H1 (cell line): ENCODE measurements around the gene HTATSF1. TPM values are rescaled to one million over a fixed set of nuclear protein-coding genes. Genes with fewer than 3 reads are reported as not detected.

ENCODE experiments used
- CTCF ChIA-PET: fragments of 300-600 bp; sonication (Branson Sonifier 250); formaldehyde crosslinking; loops from one replicate; lab custom pipeline; 2021; ENCODE audit not compliant: partially characterized antibody; lab: Charles Lee
- POLR2A ChIA-PET: fragments of 300-600 bp; sonication (Branson Sonifier 250); formaldehyde crosslinking; loops from one replicate; lab custom pipeline; 2021; ENCODE audit warnings: inconsistent platforms; ENCODE audit not compliant: partially characterized antibody; lab: Charles Lee
- DNase-seq, 2 experiments: peaks; one replicate each; pipeline versions ENCODE4 v3.0.0 to v3.0.0-alpha.2; 2010 to 2022; ENCODE audit warnings: low spot score in 2 of 2, low read depth in 1 of 2, mixed read lengths in 1 of 2
- FAIRE-seq: peaks from 2 replicates; lab custom pipeline; 2011; peaks lifted over from hg19 to GRCh38; lab: Jason Lieb, UNC
- H2AFZ ChIP-seq: 2 replicates; pipeline ENCODE4 v1.8.1; 2012; ENCODE audit warnings: low read length, inconsistent platforms
- H2AK5ac ChIP-seq: 2 replicates; pipeline ENCODE4 v1.6.1; 2013; ENCODE audit warnings: low read depth, low read length
- H2BK120ac ChIP-seq: replicated peaks from 2 replicates; pipeline ENCODE3; 2013; ENCODE audit warnings: low read depth, low read length, inconsistent platforms
- H2BK12ac ChIP-seq: 2 replicates; pipeline ENCODE4 v1.6.1; 2013; ENCODE audit warnings: low read depth, low read length
- H2BK15ac ChIP-seq: 2 replicates; pipeline ENCODE4 v1.6.1; 2013; ENCODE audit warnings: low read length
- H2BK20ac ChIP-seq: 2 replicates; pipeline ENCODE4 v1.6.1; 2013; ENCODE audit warnings: low read length
- H2BK5ac ChIP-seq: 2 replicates; pipeline ENCODE4 v1.6.1; 2013; ENCODE audit warnings: low read depth, low read length
- H3K14ac ChIP-seq: 2 replicates; pipeline ENCODE4 v1.6.1; 2013; ENCODE audit warnings: inconsistent platforms; ENCODE audit not compliant: insufficient read length
- H3K18ac ChIP-seq: 2 replicates; pipeline ENCODE4 v1.6.1; 2013; ENCODE audit warnings: low read length; ENCODE audit errors: extremely low read depth
- H3K23ac ChIP-seq: 2 replicates; pipeline ENCODE4 v1.6.1; 2013; ENCODE audit warnings: inconsistent platforms; ENCODE audit not compliant: insufficient read length
- H3K23me2 ChIP-seq: 2 replicates; pipeline ENCODE4 v1.6.1; 2013; ENCODE audit warnings: low read depth, low read length
- H3K27ac ChIP-seq: 2 replicates; pipeline ENCODE4 v1.6.1; 2011; ENCODE audit warnings: low read depth, low read length, inconsistent platforms
- H3K27me3 ChIP-seq, 4 experiments: replicated peaks in 1 of 4; 1 replicate in 1 of 4; 2 replicates in 3 of 4; pipeline versions ENCODE4 v1.6.1 to v1.8.1; 2011 to 2013; ENCODE audit warnings: low read length in 3 of 4, mild to moderate bottlenecking in 3 of 4, inconsistent platforms in 2 of 4, mixed read lengths in 2 of 4, moderate library complexity in 1 of 4; ENCODE audit not compliant: control insufficient read depth in 3 of 4, insufficient read depth in 3 of 4; ENCODE audit errors: extremely low read depth in 1 of 4
- H3K36me3 ChIP-seq, 4 experiments: 2 replicates each; pipeline versions ENCODE4 v1.6.1 to v1.8.1; 2011 to 2013; ENCODE audit warnings: mild to moderate bottlenecking in 4 of 4, low read length in 3 of 4, moderate library complexity in 2 of 4, control low read depth in 1 of 4, inconsistent platforms in 1 of 4; ENCODE audit not compliant: insufficient read depth in 4 of 4, control insufficient read depth in 2 of 4
- H3K4ac ChIP-seq: replicated peaks from 2 replicates; pipeline ENCODE3; 2013; ENCODE audit warnings: low read length, low read depth, mixed read lengths, inconsistent platforms; ENCODE audit not compliant: insufficient read length
- H3K4me1 ChIP-seq, 4 experiments: replicated peaks in 1 of 4; 1 replicate in 1 of 4; 2 replicates in 3 of 4; pipeline versions ENCODE4 v1.6.1 to v1.8.1; 2011 to 2013; ENCODE audit warnings: low read length in 3 of 4, inconsistent platforms in 2 of 4, mixed read lengths in 1 of 4; ENCODE audit not compliant: insufficient read depth in 4 of 4, control insufficient read depth in 3 of 4
- H3K4me2 ChIP-seq, 2 experiments: 2 replicates each; pipeline versions ENCODE4 v1.6.1 to v1.8.1; 2011 to 2013; ENCODE audit warnings: low read depth in 2 of 2, low read length in 2 of 2, control low read depth in 1 of 2, inconsistent platforms in 1 of 2, mild to moderate bottlenecking in 1 of 2; ENCODE audit not compliant: insufficient read depth in 1 of 2
- H3K4me3 ChIP-seq, 4 experiments: fragments of 200-600, 300-600 bp in 1 of 4; sonication (generic), shearing (Covaris generic), sonication (Bioruptor Twin) in 1 of 4; 2 replicates each; pipeline versions ENCODE4 v1.5.1 to v1.8.1; 2011 to 2016; ENCODE audit warnings: low read length in 4 of 4, low read depth in 3 of 4, control low read depth in 2 of 4, inconsistent platforms in 2 of 4, mild to moderate bottlenecking in 2 of 4, mixed read lengths in 1 of 4, moderate library complexity in 1 of 4; ENCODE audit not compliant: insufficient read depth in 2 of 4; ENCODE audit errors: extremely low read depth in 1 of 4
- H3K56ac ChIP-seq: replicated peaks from 2 replicates; pipeline ENCODE3; 2013; ENCODE audit warnings: low read depth, mild to moderate bottlenecking, mixed read lengths, low read length, inconsistent platforms; ENCODE audit not compliant: insufficient read length
- H3K79me1 ChIP-seq: 2 replicates; pipeline ENCODE4 v1.6.1; 2013; ENCODE audit warnings: low read depth, low read length, control low read depth
- H3K79me2 ChIP-seq, 2 experiments: 2 replicates each; pipeline versions ENCODE4 v1.6.1 to v1.8.1; 2012 to 2013; ENCODE audit warnings: low read length in 2 of 2, mild to moderate bottlenecking in 2 of 2, inconsistent platforms in 1 of 2; ENCODE audit not compliant: insufficient read depth in 2 of 2, control insufficient read depth in 1 of 2
- H3K9ac ChIP-seq, 4 experiments: replicated peaks in 1 of 4; 1 replicate in 1 of 4; 2 replicates in 3 of 4; pipeline versions ENCODE4 v1.6.1 to v1.8.1; 2011 to 2013; ENCODE audit warnings: low read depth in 3 of 4, low read length in 3 of 4, control low read depth in 2 of 4, mild to moderate bottlenecking in 2 of 4, moderate library complexity in 2 of 4, inconsistent platforms in 1 of 4; ENCODE audit errors: extremely low read depth in 1 of 4
- H3K9me3 ChIP-seq, 2 experiments: 2 replicates each; pipeline versions ENCODE4 v1.6.1 to v1.8.1; 2012 to 2013; ENCODE audit warnings: mild to moderate bottlenecking in 2 of 2, moderate library complexity in 2 of 2, control low read depth in 1 of 2, inconsistent platforms in 1 of 2, low read depth in 1 of 2, low read length in 1 of 2, mixed read lengths in 1 of 2; ENCODE audit not compliant: insufficient read depth in 2 of 2
- H4K20me1 ChIP-seq, 2 experiments: replicated peaks in 1 of 2; 2 replicates each; pipeline versions ENCODE3 to v1.8.1; 2011 to 2013; ENCODE audit warnings: inconsistent platforms in 2 of 2, low read length in 2 of 2, mild to moderate bottlenecking in 1 of 2; ENCODE audit not compliant: insufficient read depth in 2 of 2, control insufficient read depth in 1 of 2
- H4K5ac ChIP-seq: 2 replicates; pipeline ENCODE4 v1.6.1; 2013; ENCODE audit warnings: low read length, low read depth, mixed read lengths, inconsistent platforms; ENCODE audit not compliant: insufficient read length
- H4K8ac ChIP-seq: 2 replicates; pipeline ENCODE4 v1.8.0; 2013; ENCODE audit warnings: mild to moderate bottlenecking, moderate library complexity, low read length, inconsistent platforms; ENCODE audit not compliant: insufficient read depth; ENCODE audit errors: extremely low read depth
- H4K91ac ChIP-seq: replicated peaks from 2 replicates; pipeline ENCODE3; 2013; ENCODE audit warnings: low read length, mixed read lengths, inconsistent platforms; ENCODE audit not compliant: insufficient read length
- CHD2 ChIP-seq: IDR thresholded peaks from 2 replicates; pipeline ENCODE4 v1.6.1; 2012; ENCODE audit warnings: low read length, improper control_type of control experiment
- SIN3A ChIP-seq, 2 experiments: IDR thresholded peaks in 1 of 2; conservative IDR thresholded peaks in 1 of 2; 2 replicates each; pipeline ENCODE4 v1.6.1; 2011 to 2012; ENCODE audit warnings: low read length in 2 of 2, improper control_type of control experiment in 1 of 2, low read depth in 1 of 2, mild to moderate bottlenecking in 1 of 2
- YY1 ChIP-seq: IDR thresholded peaks from 2 replicates; pipeline ENCODE4 v1.6.1; 2011; ENCODE audit warnings: low read depth, mild to moderate bottlenecking, low read length
- polyA plus RNA-seq, 7 experiments: library from polyadenylated mRNA; depleted of rRNA in 3 of 7; stranded (reverse) in 5 of 7; unstranded in 2 of 7; fragments of >200 nt in 5 of 7; fragments of 200-250 nt in 2 of 7; gene quantifications; 1 replicate in 5 of 7; 2 replicates in 1 of 7; 4 replicates in 1 of 7; pipeline versions ENCODE4 v1.2.1 to v1.2.3, GENCODE V29; 2011 to 2013; ENCODE audit warnings: missing spikeins in 2 of 7, mixed read lengths in 2 of 7
- total RNA-seq: library from RNA; stranded (reverse); fragmentation: NEBNext Ultra II Directional; extraction: Animal tissue kit (Norgen Biotek cat#: 25700); gene quantifications from 2 replicates; pipeline ENCODE4 v1.2.1, GENCODE V29; 2021

Gene HTATSF1
- total and polyA plus RNA-seq, 2 of the 8 experiments (the other 6 are each of a cell fraction or from before 2014, with no cell fraction given), result 1.2 to 49.3 TPM

GRCh38 chrX:136497556-136498052 lies at the start of gene HTATSF1 (continued):
- no peak for TF ChIP-seq CHD2

- Histone ChIP-seq H3K4me1 (no peaks in the 10 kb centered on the region), H4K5ac (no peak overlapping the region), H3K18ac (no peak overlapping the region), H3K4me3 (no peak overlapping the region), H3K9me3 (peaks cover 0 to 2% of the 10 kb centered on the region in 2 experiments; a peak in 1 of 4 replicates), H2AFZ (no peak overlapping the region), H3K4me2 (no peak overlapping the region), H3K23ac (no peak overlapping the region), H2BK5ac (no peak overlapping the region), H2BK120ac (no peak overlapping the region), H3K23me2 (no peaks in the 10 kb centered on the region), H3K36me3 (no peaks in the 10 kb centered on the region), H3K14ac (no peak overlapping the region), H3K9ac (no peak overlapping the region), H2AK5ac (no peak overlapping the region), H3K79me1 (no peaks in the 10 kb centered on the region), H3K4ac (no peak overlapping the region), H2BK15ac (no peak overlapping the region), H2BK20ac (no peak overlapping the region), H3K27me3 (no peaks in the 10 kb centered on the region), H4K8ac (no peak overlapping the region), H3K79me2 (no peaks in the 10 kb centered on the region), H4K20me1 (no peaks in the 10 kb centered on the region), H3K56ac (no peak overlapping the region), H3K27ac (no peak overlapping the region), H2BK12ac (no peak overlapping the region), H4K91ac (no peak overlapping the region)
- DNase-seq, result no peak
- ChIA-PET POLR2A (no interaction called here), CTCF (no interaction called here)
- no peak for TF ChIP-seq YY1
- TF ChIP-seq SIN3A (conservative IDR thresholded peaks at IDR 0.05 in 1 of 2, IDR thresholded peaks at IDR 0.05 in 1 of 2; ENCODE audit: low read depth in 1 of 2, low read length in 2 of 2), result no peak
- FAIRE-seq, result no peak
These were observed 49.4 kb upstream of the HTATSF1 start for GRCh38 chrX:136447968-136448367.
